Progenitor cell of endocrine pancreas (in vitro differentiated cells): ENCODE measurements around the gene SLC9A9. TPM values are rescaled to one million over a fixed set of nuclear protein-coding genes. Genes with fewer than 3 reads are reported as not detected.

ENCODE experiments used
- DNase-seq: peaks from one replicate; pipeline ENCODE4 v3.0.0; 2021; ENCODE audit warnings: low spot score; ENCODE audit not compliant: unreplicated experiment
- H3K27ac Mint-ChIP-seq: 2 replicates; pipeline ENCODE4 v1.8.0; 2021; ENCODE audit warnings: mild to moderate bottlenecking, moderate library complexity, mixed read lengths
- H3K27me3 Mint-ChIP-seq: 2 replicates; pipeline ENCODE4 v1.8.0; 2021; ENCODE audit warnings: mixed read lengths
- H3K36me3 Mint-ChIP-seq: 2 replicates; pipeline ENCODE4 v1.8.0; 2022; ENCODE audit warnings: mixed read lengths; ENCODE audit not compliant: insufficient read depth
- H3K4me1 Mint-ChIP-seq: 2 replicates; pipeline ENCODE4 v1.8.0; 2021; ENCODE audit warnings: low read depth, mixed read lengths
- H3K4me3 Mint-ChIP-seq: 2 replicates; pipeline ENCODE4 v1.8.0; 2021; ENCODE audit warnings: low read depth, mild to moderate bottlenecking, moderate library complexity, mixed read lengths
- H3K9me3 Mint-ChIP-seq: 2 replicates; pipeline ENCODE4 v1.8.0; 2021; ENCODE audit warnings: low read depth, mixed read lengths
- total RNA-seq: library from RNA; stranded (reverse); gene quantifications from 2 replicates; pipeline ENCODE4 v1.2.1, GENCODE V29; 2021
- TF ChIP-seq, protein P1 (sequence below): fragments of 200-600 bp; sonication (generic); IDR thresholded peaks from one replicate; pipeline ENCODE4 v1.5.0; 2021; ENCODE audit warnings: antibody characterized with exemption, mild to moderate bottlenecking; ENCODE audit not compliant: unreplicated experiment

Gene SLC9A9
- total RNA-seq, 1 donor from 2014 or later = 0.17 TPM

DNA sequence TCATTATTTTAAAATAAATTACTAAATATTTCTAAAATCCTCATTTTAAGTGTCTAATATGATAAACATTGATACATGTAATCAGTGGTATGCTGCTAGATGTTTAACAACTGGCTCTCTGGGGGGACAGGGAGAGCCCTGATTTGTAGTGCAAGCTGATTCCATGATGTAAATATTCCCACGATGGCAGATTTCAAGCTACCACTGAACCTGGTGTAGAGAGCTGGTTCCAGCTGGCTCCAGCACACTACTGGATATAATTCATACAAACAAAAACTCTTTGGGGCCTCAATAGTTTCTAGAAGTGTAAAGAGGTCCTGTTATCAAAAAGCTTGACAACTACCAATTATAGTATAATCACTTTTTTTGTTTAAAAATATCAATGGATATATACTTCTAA is 316.2 kb downstream of the SLC9A9 start:
- no peaks in the 10 kb centered on the region for H3K9me3 Mint-ChIP-seq
- DNase-seq = no peak
- H3K4me3 Mint-ChIP-seq = no peak overlapping the region
- no peaks in the 10 kb centered on the region for H3K27me3 Mint-ChIP-seq
- TF ChIP-seq, protein P1, sequence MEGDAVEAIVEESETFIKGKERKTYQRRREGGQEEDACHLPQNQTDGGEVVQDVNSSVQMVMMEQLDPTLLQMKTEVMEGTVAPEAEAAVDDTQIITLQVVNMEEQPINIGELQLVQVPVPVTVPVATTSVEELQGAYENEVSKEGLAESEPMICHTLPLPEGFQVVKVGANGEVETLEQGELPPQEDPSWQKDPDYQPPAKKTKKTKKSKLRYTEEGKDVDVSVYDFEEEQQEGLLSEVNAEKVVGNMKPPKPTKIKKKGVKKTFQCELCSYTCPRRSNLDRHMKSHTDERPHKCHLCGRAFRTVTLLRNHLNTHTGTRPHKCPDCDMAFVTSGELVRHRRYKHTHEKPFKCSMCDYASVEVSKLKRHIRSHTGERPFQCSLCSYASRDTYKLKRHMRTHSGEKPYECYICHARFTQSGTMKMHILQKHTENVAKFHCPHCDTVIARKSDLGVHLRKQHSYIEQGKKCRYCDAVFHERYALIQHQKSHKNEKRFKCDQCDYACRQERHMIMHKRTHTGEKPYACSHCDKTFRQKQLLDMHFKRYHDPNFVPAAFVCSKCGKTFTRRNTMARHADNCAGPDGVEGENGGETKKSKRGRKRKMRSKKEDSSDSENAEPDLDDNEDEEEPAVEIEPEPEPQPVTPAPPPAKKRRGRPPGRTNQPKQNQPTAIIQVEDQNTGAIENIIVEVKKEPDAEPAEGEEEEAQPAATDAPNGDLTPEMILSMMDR = no peak
- no peaks in the 10 kb centered on the region for H3K36me3 Mint-ChIP-seq
- H3K4me1 Mint-ChIP-seq = peaks cover 1% of the 10 kb centered on the region
- H3K27ac Mint-ChIP-seq = no peak overlapping the region

DNA sequence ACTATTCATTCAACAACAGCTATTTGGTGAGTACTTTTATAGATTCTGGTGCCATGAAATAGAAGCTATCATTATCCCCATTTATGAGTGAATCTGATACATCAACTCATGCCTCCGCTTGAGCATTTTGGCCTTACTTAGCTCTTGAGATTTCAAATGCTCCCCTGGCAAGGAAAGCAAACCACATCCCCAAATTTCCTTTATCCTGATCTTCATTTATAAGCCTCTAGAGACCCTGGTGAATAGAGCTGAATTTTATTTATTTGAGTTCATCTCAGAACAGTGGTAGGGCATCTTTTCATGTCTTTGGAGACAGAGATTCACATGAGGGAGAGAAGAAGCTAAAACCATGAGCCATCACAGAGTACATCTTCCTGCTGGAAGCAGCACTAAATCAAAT is 317.2 kb downstream of the SLC9A9 start:
- H3K4me1 Mint-ChIP-seq = no peaks in the 10 kb centered on the region
- no peaks in the 10 kb centered on the region for H3K27me3 Mint-ChIP-seq
- DNase-seq = no peak
- H3K9me3 Mint-ChIP-seq = no peaks in the 10 kb centered on the region
- TF ChIP-seq, protein P1 = no peak
- H3K27ac Mint-ChIP-seq = no peak overlapping the region
- H3K4me3 Mint-ChIP-seq = no peak overlapping the region
- H3K36me3 Mint-ChIP-seq = no peaks in the 10 kb centered on the region

DNA sequence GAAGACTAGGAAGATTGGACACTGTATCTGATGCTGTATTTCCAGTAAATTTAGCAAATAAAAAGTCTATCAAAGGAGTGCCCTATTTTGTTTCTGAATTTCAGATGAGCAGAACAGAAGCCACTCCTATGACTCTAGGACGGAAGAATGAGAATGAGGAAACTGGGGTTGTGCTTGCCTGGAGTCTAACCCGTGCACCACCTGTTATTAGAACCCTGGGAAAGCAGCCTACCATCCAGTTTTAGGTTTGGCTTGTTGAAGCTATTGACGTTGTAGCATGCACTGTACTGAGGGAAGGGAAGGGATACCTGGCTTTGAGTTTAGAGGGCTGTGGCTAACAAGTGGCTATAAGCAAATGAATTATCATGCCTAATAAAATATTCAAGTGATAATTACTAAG is 318.5 kb downstream of the SLC9A9 start:
- no peaks in the 10 kb centered on the region for H3K4me1 Mint-ChIP-seq
- H3K27ac Mint-ChIP-seq = no peak overlapping the region
- TF ChIP-seq, protein P1 = no peak
- DNase-seq = no peak
- H3K36me3 Mint-ChIP-seq = no peaks in the 10 kb centered on the region
- H3K4me3 Mint-ChIP-seq = no peak overlapping the region
- no peaks in the 10 kb centered on the region for H3K27me3 Mint-ChIP-seq
- H3K9me3 Mint-ChIP-seq = no peaks in the 10 kb centered on the region

DNA sequence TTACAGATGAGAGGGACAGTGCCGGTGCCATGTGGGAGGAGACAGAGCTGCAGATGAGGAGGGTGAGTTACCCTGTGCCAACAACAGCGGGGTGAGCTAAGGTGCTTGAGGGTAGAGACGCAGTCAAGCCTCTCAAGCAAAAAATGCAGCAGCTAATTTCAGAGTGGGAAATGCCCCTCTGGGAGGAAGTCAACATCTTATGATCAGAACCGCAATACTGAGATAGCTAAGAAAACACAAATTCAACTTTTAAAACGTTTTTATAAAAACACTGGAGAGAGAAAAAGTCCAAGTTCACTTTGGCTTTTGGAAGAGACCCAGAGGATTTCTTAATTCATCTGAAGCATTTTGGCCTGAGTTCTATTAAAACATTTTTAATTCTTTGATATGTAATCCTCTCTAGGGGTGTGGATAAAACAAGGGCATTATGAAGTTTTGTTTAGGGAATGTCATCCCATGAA is 319.2 kb downstream of the SLC9A9 start:
- no peak overlapping the region for H3K27ac Mint-ChIP-seq
- TF ChIP-seq, protein P1 = no peak
- H3K27me3 Mint-ChIP-seq = no peaks in the 10 kb centered on the region
- H3K4me3 Mint-ChIP-seq = no peak overlapping the region
- DNase-seq = no peak
- H3K36me3 Mint-ChIP-seq = no peaks in the 10 kb centered on the region
- no peaks in the 10 kb centered on the region for H3K4me1 Mint-ChIP-seq
- peaks cover 2% of the 10 kb centered on the region for H3K9me3 Mint-ChIP-seq

DNA sequence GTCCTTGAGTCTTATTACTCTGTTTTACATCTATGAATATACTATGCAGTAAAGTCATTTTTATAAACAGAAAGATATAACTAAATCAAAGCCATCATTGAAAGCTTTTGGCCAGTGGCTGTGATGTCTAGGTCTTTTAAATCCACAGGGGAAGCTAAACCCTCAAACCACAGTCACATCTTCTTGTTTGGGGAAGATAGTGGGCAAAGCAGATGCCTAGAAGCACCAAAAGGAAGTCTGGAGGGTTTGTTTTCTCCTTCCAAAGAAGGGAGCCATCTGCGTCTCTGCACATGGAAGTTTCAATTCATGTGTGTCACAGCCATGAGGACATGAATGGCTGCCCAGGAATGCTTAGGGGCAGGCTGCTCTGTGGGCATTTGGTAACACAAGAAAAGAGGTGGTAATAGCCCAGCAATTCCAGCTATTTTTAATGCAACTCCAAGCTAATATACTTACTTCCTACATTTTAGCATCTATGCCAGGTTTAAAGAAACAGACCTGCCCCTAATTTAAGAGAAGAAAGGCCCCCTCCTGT is 322.2 kb downstream of the SLC9A9 start:
- TF ChIP-seq, protein P1 = no peak
- peaks cover 5% of the 10 kb centered on the region for H3K9me3 Mint-ChIP-seq
- H3K36me3 Mint-ChIP-seq = no peaks in the 10 kb centered on the region
- H3K4me3 Mint-ChIP-seq = no peak overlapping the region
- H3K4me1 Mint-ChIP-seq = no peaks in the 10 kb centered on the region
- no peak overlapping the region for H3K27ac Mint-ChIP-seq
- DNase-seq = no peak
- no peaks in the 10 kb centered on the region for H3K27me3 Mint-ChIP-seq
